RWPE2 (cell line): ENCODE measurements around the gene RASD2.
"Not testable (repeated sequence)": the region's sequence is repeated elsewhere in the genome, so short reads cannot be mapped to it uniquely, and the experiment has no call there.

Experiments used
- ATAC-seq: fragments of 200-7000 bp; cut with Tn5 transposase; 3 replicates; pipeline ENCODE4 v1.9.1; 2021; ENCODE audit warnings: low read depth
- DNase-seq: peaks from one replicate; pipeline ENCODE4 v3.0.0-alpha.2; 2020; ENCODE audit warnings: low spot score
- H3K27ac ChIP-seq: fragments of 450-650 bp; 2 replicates; pipeline ENCODE4 v1.5.1; 2017; ENCODE audit warnings: mild to moderate bottlenecking; ENCODE audit not compliant: poor library complexity, severe bottlenecking
- H3K27me3 ChIP-seq: fragments of 250-450 bp; sonication (Bioruptor Pico); 2 replicates; pipeline ENCODE4 v1.5.1; 2021; ENCODE audit warnings: mild to moderate bottlenecking, moderate library complexity; ENCODE audit not compliant: insufficient read depth, poor library complexity, severe bottlenecking
- H3K36me3 ChIP-seq: fragments of 250-450 bp; sonication (Bioruptor Pico); 2 replicates; pipeline ENCODE4 v1.5.1; 2020; ENCODE audit warnings: low read depth, mild to moderate bottlenecking, moderate library complexity
- H3K4me1 ChIP-seq: fragments of 250-450 bp; sonication (Bioruptor Pico); 2 replicates; pipeline ENCODE4 v1.5.1; 2021; ENCODE audit warnings: mild to moderate bottlenecking, moderate library complexity; ENCODE audit not compliant: insufficient read depth, poor library complexity, severe bottlenecking
- H3K4me3 ChIP-seq: fragments of 250-450 bp; sonication (Bioruptor Pico); 2 replicates; pipeline ENCODE4 v1.5.1; 2021; ENCODE audit warnings: mild to moderate bottlenecking, moderate library complexity; ENCODE audit not compliant: severe bottlenecking
- H3K9me3 ChIP-seq: fragments of 250-450 bp; sonication (Bioruptor Pico); 2 replicates; pipeline ENCODE4 v1.5.1; 2021; ENCODE audit warnings: mild to moderate bottlenecking, moderate library complexity; ENCODE audit not compliant: severe bottlenecking
- TF ChIP-seq, protein P1 (sequence below): fragments of 450-650 bp; IDR thresholded peaks from one replicate; pipeline ENCODE4 v1.5.1; 2017; ENCODE audit warnings: mild to moderate bottlenecking, moderate library complexity; ENCODE audit not compliant: poor library complexity, severe bottlenecking

Gene RASD2

GRCh38 chr22:35510951-35511350 lies 29.7 kb upstream of the RASD2 start:
- Histone ChIP-seq H3K9me3 (no peaks in the 10 kb centered on the region), H3K27me3 (no peaks in the 10 kb centered on the region), H3K27ac (no peak overlapping the region), H3K36me3 (no peaks in the 10 kb centered on the region), H3K4me3 (no peak overlapping the region), H3K4me1 (no peaks in the 10 kb centered on the region)
- TF ChIP-seq, protein P1, sequence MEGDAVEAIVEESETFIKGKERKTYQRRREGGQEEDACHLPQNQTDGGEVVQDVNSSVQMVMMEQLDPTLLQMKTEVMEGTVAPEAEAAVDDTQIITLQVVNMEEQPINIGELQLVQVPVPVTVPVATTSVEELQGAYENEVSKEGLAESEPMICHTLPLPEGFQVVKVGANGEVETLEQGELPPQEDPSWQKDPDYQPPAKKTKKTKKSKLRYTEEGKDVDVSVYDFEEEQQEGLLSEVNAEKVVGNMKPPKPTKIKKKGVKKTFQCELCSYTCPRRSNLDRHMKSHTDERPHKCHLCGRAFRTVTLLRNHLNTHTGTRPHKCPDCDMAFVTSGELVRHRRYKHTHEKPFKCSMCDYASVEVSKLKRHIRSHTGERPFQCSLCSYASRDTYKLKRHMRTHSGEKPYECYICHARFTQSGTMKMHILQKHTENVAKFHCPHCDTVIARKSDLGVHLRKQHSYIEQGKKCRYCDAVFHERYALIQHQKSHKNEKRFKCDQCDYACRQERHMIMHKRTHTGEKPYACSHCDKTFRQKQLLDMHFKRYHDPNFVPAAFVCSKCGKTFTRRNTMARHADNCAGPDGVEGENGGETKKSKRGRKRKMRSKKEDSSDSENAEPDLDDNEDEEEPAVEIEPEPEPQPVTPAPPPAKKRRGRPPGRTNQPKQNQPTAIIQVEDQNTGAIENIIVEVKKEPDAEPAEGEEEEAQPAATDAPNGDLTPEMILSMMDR = no peak
- no peak for ATAC-seq
- DNase-seq = no peak

- Histone ChIP-seq H3K4me3 (no peak overlapping the region), H3K9me3 (no peaks in the 10 kb centered on the region), H3K27ac (no peak overlapping the region), H3K27me3 (no peaks in the 10 kb centered on the region), H3K36me3 (no peaks in the 10 kb centered on the region), H3K4me1 (no peaks in the 10 kb centered on the region)
- TF ChIP-seq, protein P1 = no peak
- DNase-seq (no peak), ATAC-seq (no peak)
These were observed 26.3 kb upstream of the RASD2 start for GRCh38 chr22:35514366-35514765.

- H3K9me3 ChIP-seq, H3K27me3 ChIP-seq, DNase-seq, H3K36me3 ChIP-seq, H3K4me1 ChIP-seq, ATAC-seq, H3K4me3 ChIP-seq, H3K27ac ChIP-seq: not testable (repeated sequence)
These were observed 24.7 kb upstream of the RASD2 start for GRCh38 chr22:35515952-35516351.

DNA sequence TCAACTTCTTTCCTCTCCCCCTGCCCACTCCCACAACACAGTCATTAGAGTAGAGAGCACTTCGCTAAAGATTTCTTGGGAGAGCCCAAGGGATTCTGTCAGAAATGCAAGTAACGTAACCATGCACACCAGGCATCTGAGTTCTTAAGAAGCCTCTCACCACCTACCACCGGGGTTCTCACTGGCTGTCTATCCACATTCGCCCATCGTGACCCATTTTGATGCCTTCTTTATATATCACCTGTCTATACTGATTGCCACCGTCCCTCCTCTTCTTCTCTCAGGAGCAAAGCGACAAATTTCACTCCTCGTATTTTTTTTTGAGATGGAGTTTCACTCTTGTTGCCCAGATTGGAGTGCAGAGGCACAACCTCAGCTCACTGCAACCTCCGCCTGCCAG lies 23.9 kb upstream of the RASD2 start:
- ATAC-seq (no peak), DNase-seq (no peak)
- H3K9me3 ChIP-seq = no peaks in the 10 kb centered on the region
- no peaks in the 10 kb centered on the region for H3K27me3 ChIP-seq
- TF ChIP-seq, protein P1 = no peak
- no peak overlapping the region for H3K27ac ChIP-seq
- H3K4me3 ChIP-seq = no peak overlapping the region
- no peaks in the 10 kb centered on the region for H3K4me1 ChIP-seq
- H3K36me3 ChIP-seq = no peaks in the 10 kb centered on the region

DNA sequence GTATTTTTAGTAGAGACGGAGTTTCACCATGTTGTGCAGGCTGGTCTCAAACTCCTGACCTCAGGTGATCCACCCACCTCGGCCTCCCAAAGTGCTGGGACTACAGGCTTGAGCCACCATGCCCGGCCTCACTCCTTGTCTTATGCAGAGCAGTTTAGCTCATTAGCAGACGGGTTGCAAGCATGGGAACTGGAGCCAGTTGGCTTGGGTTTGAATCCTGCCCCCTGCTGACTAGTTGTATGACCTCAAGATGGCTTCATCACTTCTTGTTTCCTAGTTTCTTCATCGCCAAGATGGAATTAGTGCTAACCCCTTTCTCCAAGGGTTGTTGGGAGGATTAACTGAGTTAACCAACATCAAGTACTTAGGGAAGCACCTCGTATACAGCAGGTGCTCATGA lies 23.4 kb upstream of the RASD2 start:
- H3K4me1 ChIP-seq = no peaks in the 10 kb centered on the region
- DNase-seq = no peak
- H3K9me3 ChIP-seq = no peaks in the 10 kb centered on the region
- H3K27ac ChIP-seq = no peak overlapping the region
- TF ChIP-seq, protein P1 = no peak
- H3K27me3 ChIP-seq = no peaks in the 10 kb centered on the region
- ATAC-seq = no peak
- H3K36me3 ChIP-seq = no peaks in the 10 kb centered on the region
- no peak overlapping the region for H3K4me3 ChIP-seq
